HG03378 (cell line): Measurements from ENCODE around the gene NOXRED1.
"Not testable (repeated sequence)": the region's sequence is repeated elsewhere in the genome, so short reads cannot be mapped to it uniquely, and the experiment has no call there.

Experiments used
- ATAC-seq: cut with Tn5 transposase; IDR thresholded peaks from one replicate; pipeline ENCODE4 v1.9.1; 2021; ENCODE audit warnings: mild to moderate bottlenecking, moderate library complexity; ENCODE audit not compliant: unreplicated experiment

Gene NOXRED1

GRCh38 chr14:77423423-77423822 lies at the start of gene NOXRED1:
NOXRED1 (minus strand) TSS chr14:77423523; CDS start chr14:77422889, 634 bp downstream.
- no peak for ATAC-seq

- no peak for ATAC-seq
Measured at GRCh38 chr14:77470224-77470870, 47.0 kb upstream of the NOXRED1 start.

GRCh38 chr14:77469539-77469938 lies 46.2 kb upstream of the NOXRED1 start:
- no peak for ATAC-seq

- no peak for ATAC-seq
Measured at GRCh38 chr14:77469067-77469505, 45.8 kb upstream of the NOXRED1 start.

GRCh38 chr14:77467801-77468200 lies 44.5 kb upstream of the NOXRED1 start:
- ATAC-seq, result no peak

- ATAC-seq, result no peak
Measured at GRCh38 chr14:77459072-77459723, 35.9 kb upstream of the NOXRED1 start.

GRCh38 chr14:77458249-77458950 lies 35.1 kb upstream of the NOXRED1 start:
- ATAC-seq, result peak; percentile 11

- ATAC-seq, result peak; percentile 91
Measured at GRCh38 chr14:77457522-77458248, 34.4 kb upstream of the NOXRED1 start, which contains the start of the genes AHSA1 and VIPAS39. AHSA1 (plus strand) TSS chr14:77458093; CDS start chr14:77458190, 97 bp downstream. VIPAS39 (minus strand) TSS chr14:77457601; CDS start chr14:77454102, 3,499 bp downstream.

GRCh38 chr14:77457115-77457521 lies 33.8 kb upstream of the NOXRED1 start:
- ATAC-seq, result peak; percentile 18

GRCh38 chr14:77455966-77456640 lies 32.8 kb upstream of the NOXRED1 start:
- no peak for ATAC-seq

- no peak for ATAC-seq
Measured at GRCh38 chr14:77442196-77442595, 18.9 kb upstream of the NOXRED1 start.

- ATAC-seq, result no peak
Measured at GRCh38 chr14:77439861-77440260, 16.5 kb upstream of the NOXRED1 start.

- no peak for ATAC-seq
Measured at GRCh38 chr14:77438596-77438995, 15.3 kb upstream of the NOXRED1 start.

- ATAC-seq, result no peak
Measured at GRCh38 chr14:77436042-77436441, 12.7 kb upstream of the NOXRED1 start.

- ATAC-seq, result no peak
Measured at GRCh38 chr14:77426396-77426795, 3.1 kb upstream of the NOXRED1 start.

GRCh38 chr14:77424862-77425261 lies 1.5 kb upstream of the NOXRED1 start:
- no peak for ATAC-seq

- ATAC-seq, result no peak
Measured at GRCh38 chr14:77421201-77421600, 2.1 kb downstream of the NOXRED1 start.

GRCh38 chr14:77416836-77417235 lies 6.5 kb downstream of the NOXRED1 start:
- ATAC-seq, result no peak

- not testable (repeated sequence) for ATAC-seq
Measured at GRCh38 chr14:77416098-77416497, 7.2 kb downstream of the NOXRED1 start.

GRCh38 chr14:77415403-77416030 lies 7.8 kb downstream of the NOXRED1 start:
- ATAC-seq, result not testable (repeated sequence)
